Trophoblast cell (in vitro differentiated cells and primary cell): Measurements from ENCODE around the gene KIF1C.
A peak's percentile ranks its signal among the peaks of the same experiment; 100 is the strongest.

ENCODE experiments used
- DNase-seq, 2 donors: peaks; one replicate each; pipeline ENCODE4 v3.0.0-alpha.2; 2016
- H2AFZ ChIP-seq: 2 replicates; pipeline ENCODE4 v1.6.1; 2013; ENCODE audit warnings: low read length, moderate library complexity, mild to moderate bottlenecking; ENCODE audit not compliant: insufficient read depth, poor library complexity
- H2AK5ac ChIP-seq: 2 replicates; pipeline ENCODE4 v1.6.1; 2013; ENCODE audit warnings: mild to moderate bottlenecking, low read length
- H2BK120ac ChIP-seq: 2 replicates; pipeline ENCODE4 v1.6.1; 2013; ENCODE audit warnings: low read length, mild to moderate bottlenecking, moderate library complexity; ENCODE audit not compliant: insufficient read depth, poor library complexity
- H2BK12ac ChIP-seq: 2 replicates; pipeline ENCODE4 v1.6.1; 2013; ENCODE audit warnings: mild to moderate bottlenecking, low read length, moderate library complexity
- H2BK5ac ChIP-seq: 2 replicates; pipeline ENCODE4 v1.6.1; 2013; ENCODE audit warnings: low read length, low read depth, moderate library complexity, mild to moderate bottlenecking; ENCODE audit not compliant: poor library complexity
- H3K14ac ChIP-seq: 2 replicates; pipeline ENCODE4 v1.6.1; 2013; ENCODE audit warnings: mild to moderate bottlenecking, low read length
- H3K18ac ChIP-seq: 2 replicates; pipeline ENCODE4 v1.6.1; 2013; ENCODE audit warnings: mild to moderate bottlenecking, low read length
- H3K23ac ChIP-seq: 2 replicates; pipeline ENCODE4 v1.6.1; 2013; ENCODE audit warnings: low read length
- H3K27ac ChIP-seq: 2 replicates; pipeline ENCODE4 v1.5.1; 2013; ENCODE audit warnings: low read depth, mild to moderate bottlenecking, inconsistent platforms, low read length, moderate library complexity
- H3K27me3 ChIP-seq: 2 replicates; pipeline ENCODE4 v1.6.1; 2013; ENCODE audit warnings: inconsistent platforms, mild to moderate bottlenecking, low read length, moderate library complexity; ENCODE audit not compliant: insufficient read depth
- H3K36me3 ChIP-seq, 2 experiments: 1 replicate in 1 of 2; 2 replicates in 1 of 2; pipeline ENCODE4 v1.6.1; 2013; ENCODE audit warnings: low read length in 2 of 2, mild to moderate bottlenecking in 2 of 2, moderate library complexity in 1 of 2; ENCODE audit not compliant: insufficient read depth in 2 of 2, control insufficient read depth in 1 of 2
- H3K4ac ChIP-seq: 2 replicates; pipeline ENCODE4 v1.6.1; 2013; ENCODE audit warnings: low read depth, mild to moderate bottlenecking, low read length, moderate library complexity
- H3K4me1 ChIP-seq, 2 experiments: 1 replicate in 1 of 2; 2 replicates in 1 of 2; pipeline ENCODE4 v1.6.1; 2013; ENCODE audit warnings: low read length in 2 of 2, mild to moderate bottlenecking in 2 of 2, moderate library complexity in 1 of 2; ENCODE audit not compliant: insufficient read depth in 2 of 2, control insufficient read depth in 1 of 2
- H3K4me2 ChIP-seq: 2 replicates; pipeline ENCODE4 v1.6.1; 2013; ENCODE audit warnings: inconsistent platforms, mild to moderate bottlenecking, low read length, moderate library complexity
- H3K4me3 ChIP-seq: 2 replicates; pipeline ENCODE4 v1.5.1; 2013; ENCODE audit warnings: mild to moderate bottlenecking, low read depth, low read length, inconsistent platforms
- H3K79me1 ChIP-seq: one replicate; pipeline ENCODE4 v1.6.1; 2013; ENCODE audit warnings: low read length
- H3K79me2 ChIP-seq: 2 replicates; pipeline ENCODE4 v1.6.1; 2013; ENCODE audit warnings: low read length, mild to moderate bottlenecking; ENCODE audit not compliant: control insufficient read depth, insufficient read depth, poor library complexity
- H3K9ac ChIP-seq: 2 replicates; pipeline ENCODE4 v1.6.1; 2013; ENCODE audit warnings: mild to moderate bottlenecking, low read length
- H3K9me3 ChIP-seq: 2 replicates; pipeline ENCODE4 v1.6.1; 2013; ENCODE audit warnings: low read depth, mild to moderate bottlenecking, control low read depth, inconsistent platforms, low read length; ENCODE audit not compliant: insufficient read depth
- H4K12ac ChIP-seq: 2 replicates; pipeline ENCODE4 v1.6.1; 2013; ENCODE audit warnings: low read depth, mild to moderate bottlenecking, low read length, moderate library complexity
- H4K8ac ChIP-seq: 2 replicates; pipeline ENCODE4 v1.6.1; 2013; ENCODE audit warnings: low read depth, mild to moderate bottlenecking, low read length, moderate library complexity
- H4K91ac ChIP-seq: one replicate; pipeline ENCODE4 v1.6.1; 2013; ENCODE audit warnings: low read depth, mild to moderate bottlenecking, low read length, moderate library complexity
- WGBS: extraction: QIAGEN DNeasy Blood & Tissue Kit; methylation state at CpG from one replicate; pipeline ENCODE4 v1.1.7; 2013; ENCODE audit warnings: missing lambda C conversion rate; ENCODE audit not compliant: insufficient read length, insufficient coverage; ENCODE audit errors: extremely low coverage; 5-methylcytosine and 5-hydroxymethylcytosine counted together

The KIF1C gene

GRCh38 chr17:4959261-4959965 is 38.3 kb upstream of the KIF1C start:
- no CpG with 5 or more reads among the region's 18 CpGs for WGBS
- Histone ChIP-seq H2AFZ (no peak overlapping the region), H3K79me1 (no peaks in the 10 kb centered on the region), H2BK5ac (no peak overlapping the region), H3K9me3 (peaks cover 2% of the 10 kb centered on the region), H3K4me2 (no peak overlapping the region), H2BK120ac (no peak overlapping the region), H3K4me1 (no peaks in the 10 kb centered on the region), H4K12ac (no peak overlapping the region), H3K9ac (no peak overlapping the region), H2AK5ac (no peak overlapping the region), H3K79me2 (no peaks in the 10 kb centered on the region), H3K14ac (no peak overlapping the region), H3K27me3 (no peaks in the 10 kb centered on the region), H2BK12ac (no peak overlapping the region), H4K8ac (no peak overlapping the region), H3K18ac (no peak overlapping the region), H3K36me3 (peaks cover 16 to 18% of the 10 kb centered on the region in 2 experiments), H3K23ac (no peak overlapping the region), H4K91ac (no peak overlapping the region), H3K4me3 (no peak overlapping the region), H3K27ac (no peak overlapping the region), H3K4ac (no peak overlapping the region)
- no peak for DNase-seq

GRCh38 chr17:4960279-4960922 is 37.3 kb upstream of the KIF1C start:
- Histone ChIP-seq H3K4me2 (no peak overlapping the region), H3K9me3 (peaks cover 2% of the 10 kb centered on the region), H3K79me1 (no peaks in the 10 kb centered on the region), H2BK12ac (no peak overlapping the region), H3K4me3 (no peak overlapping the region), H3K14ac (no peak overlapping the region), H3K27me3 (no peaks in the 10 kb centered on the region), H2AFZ (no peak overlapping the region), H3K9ac (no peak overlapping the region), H3K18ac (no peak overlapping the region), H4K91ac (no peak overlapping the region), H3K23ac (no peak overlapping the region), H4K8ac (no peak overlapping the region), H2BK5ac (no peak overlapping the region), H3K4me1 (no peaks in the 10 kb centered on the region), H4K12ac (no peak overlapping the region), H2BK120ac (no peak overlapping the region), H3K79me2 (no peaks in the 10 kb centered on the region), H3K4ac (no peak overlapping the region), H2AK5ac (no peak overlapping the region), H3K36me3 (peaks cover 17 to 18% of the 10 kb centered on the region in 2 experiments), H3K27ac (no peak overlapping the region)
- no CpG with 5 or more reads among the region's 9 CpGs for whole genome bisulfite sequencing
- no peak for DNase-seq

GRCh38 chr17:4965311-4965986 is 32.3 kb upstream of the KIF1C start:
- Histone ChIP-seq H4K91ac (no peak overlapping the region), H3K23ac (no peak overlapping the region), H4K8ac (no peak overlapping the region), H3K18ac (no peak overlapping the region), H3K4me3 (no peak overlapping the region), H2AK5ac (no peak overlapping the region), H3K4me2 (no peak overlapping the region), H3K36me3 (peaks cover 12 to 14% of the 10 kb centered on the region in 2 experiments), H3K79me1 (peaks cover 27% of the 10 kb centered on the region), H3K14ac (no peak overlapping the region), H2BK120ac (no peak overlapping the region), H3K9me3 (no peaks in the 10 kb centered on the region), H4K12ac (no peak overlapping the region), H3K9ac (no peak overlapping the region), H2BK5ac (no peak overlapping the region), H2AFZ (no peak overlapping the region), H3K27me3 (no peaks in the 10 kb centered on the region), H3K27ac (no peak overlapping the region), H3K4ac (no peak overlapping the region), H2BK12ac (no peak overlapping the region), H3K4me1 (peaks cover 15 to 20% of the 10 kb centered on the region in 2 experiments), H3K79me2 (peaks cover 19% of the 10 kb centered on the region)
- no CpG with 5 or more reads among the region's 15 CpGs for WGBS
- DNase-seq = peak; percentile 86 to 89

DNA sequence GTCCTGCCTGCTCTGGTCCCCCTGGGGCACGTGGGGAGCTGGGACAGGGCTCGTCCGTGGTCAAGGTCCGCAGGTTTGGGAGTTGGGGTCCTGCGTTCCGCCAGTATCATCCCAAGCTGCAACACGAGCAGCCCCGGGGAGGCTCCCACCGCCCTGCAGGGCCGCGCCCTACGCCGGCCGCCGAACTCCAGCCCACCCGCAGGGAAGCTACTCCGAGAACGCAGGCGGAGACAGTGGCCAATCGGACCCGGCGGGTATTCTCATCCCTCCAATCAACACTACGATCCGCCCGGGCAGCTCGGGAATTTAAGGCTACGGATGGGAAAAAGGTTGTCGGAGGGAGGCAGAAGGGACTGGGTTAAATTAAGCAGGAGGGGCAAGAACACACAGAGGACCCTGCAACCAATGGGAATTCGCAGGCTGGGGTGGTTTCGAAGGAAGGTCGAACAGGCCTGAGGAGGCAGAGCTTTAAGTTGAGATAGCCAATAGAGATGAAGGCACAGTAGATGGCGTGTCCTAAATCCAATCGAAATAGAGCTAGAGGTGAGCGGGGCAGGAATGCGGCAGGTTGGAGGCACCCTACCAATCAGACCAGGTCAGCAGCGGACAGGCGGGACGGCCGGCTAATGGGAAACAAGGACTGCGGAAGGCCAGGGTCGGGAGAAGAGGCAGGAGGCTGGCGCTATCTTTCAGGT is 30.8 kb upstream of the KIF1C start:
- H3K79me2 ChIP-seq = peaks cover 19% of the 10 kb centered on the region
- WGBS = no CpG with 5 or more reads among the region's 42 CpGs
- peak overlapping the region; percentile 85 for H3K18ac ChIP-seq
- H2BK5ac ChIP-seq = peak overlapping the region; percentile 71
- peak overlapping the region; percentile 94 for H2AK5ac ChIP-seq
- H4K12ac ChIP-seq = peak overlapping the region; percentile 93
- H2BK120ac ChIP-seq = peak overlapping the region; percentile 84
- no peaks in the 10 kb centered on the region for H3K27me3 ChIP-seq
- H2AFZ ChIP-seq = peak overlapping the region; percentile 38
- peak overlapping the region; percentile 82 for H3K4me3 ChIP-seq
- H3K4ac ChIP-seq = peak overlapping the region; percentile 76
- H3K4me1 ChIP-seq = peaks cover 15 to 20% of the 10 kb centered on the region in 2 experiments
- H3K9ac ChIP-seq = peak overlapping the region; percentile 90
- peak overlapping the region; percentile 11 for H2BK12ac ChIP-seq
- peak overlapping the region; percentile 98 for H4K91ac ChIP-seq
- peak overlapping the region; percentile 91 for H4K8ac ChIP-seq
- peak overlapping the region; percentile 99 for H3K27ac ChIP-seq
- H3K36me3 ChIP-seq = peaks cover 9 to 15% of the 10 kb centered on the region in 2 experiments
- peak overlapping the region; percentile 93 for H3K14ac ChIP-seq
- no peaks in the 10 kb centered on the region for H3K9me3 ChIP-seq
- peak overlapping the region; percentile 87 for H3K4me2 ChIP-seq
- DNase-seq = peak; percentile 99 to 100
- H3K23ac ChIP-seq = no peak overlapping the region
- peaks cover 27% of the 10 kb centered on the region for H3K79me1 ChIP-seq
